HepG2 (cell line): ENCODE data around the gene PLD4. TPM values are rescaled to one million over a fixed set of nuclear protein-coding genes. Genes with fewer than 3 reads are reported as not detected.

Experiments used
- ATAC-seq: fragments of 200-7000 bp; cut with Tn5 transposase; 3 replicates; pipeline ENCODE4 v1.9.1; 2020; ENCODE audit warnings: mild to moderate bottlenecking, moderate library complexity
- BruUV-seq: library from RNA; stranded (reverse); fragments of 400-500 nt; replicated peaks from 2 replicates; lab custom pipeline; 2021; lab: Mats Ljungman, UMichigan
- CTCF ChIA-PET: fragments of 300-600 bp; formaldehyde crosslinking; extraction: SDS; loops from one replicate; lab custom pipeline; 2021; ENCODE audit warnings: low total read pairs, inconsistent platforms, low intra/inter-chr PET ratio; lab: Yijun Ruan, JAX
- POLR2A ChIA-PET: fragments of 350-600 bp; sonication (Branson Sonifier 250); formaldehyde crosslinking; loops from one replicate; lab custom pipeline; 2020; ENCODE audit warnings: antibody characterized with exemption, inconsistent platforms; lab: Yijun Ruan, JAX
- DNase-seq: peaks from one replicate; pipeline ENCODE4 v3.0.0-alpha.2; 2015; ENCODE audit warnings: low spot score
- FAIRE-seq: peaks from 3 replicates; lab custom pipeline; 2011; peaks lifted over from hg19 to GRCh38; lab: Jason Lieb, UNC
- H2AFZ ChIP-seq: one replicate; pipeline ENCODE4 v1.6.1; 2011; ENCODE audit warnings: low read length, inconsistent platforms
- H3K27ac ChIP-seq: fragments of 300-600 bp; 3 replicates; pipeline ENCODE4 v1.8.0; 2011; ENCODE audit warnings: mixed run types, mild to moderate bottlenecking, mixed read lengths, low read length, inconsistent platforms; ENCODE audit not compliant: insufficient read depth; ENCODE audit errors: extremely low read length
- H3K27me3 ChIP-seq, 2 experiments: fragments of 200-600 bp in 1 of 2; 2 replicates in 1 of 2; 3 replicates in 1 of 2; pipeline versions ENCODE4 v1.6.0 to v1.8.0; 2011; ENCODE audit warnings: low read length in 2 of 2, mild to moderate bottlenecking in 2 of 2, moderate library complexity in 2 of 2, inconsistent platforms in 1 of 2; ENCODE audit not compliant: insufficient read depth in 2 of 2, control insufficient read depth in 1 of 2
- H3K36me3 ChIP-seq, 2 experiments: fragments of 200-600 bp in 1 of 2; replicated peaks in 1 of 2; 2 replicates in 1 of 2; 3 replicates in 1 of 2; pipeline versions ENCODE4 v1.5.1 to v1.8.0; 2011; ENCODE audit warnings: low read length in 2 of 2, inconsistent platforms in 1 of 2; ENCODE audit not compliant: insufficient read depth in 2 of 2, control insufficient read depth in 1 of 2
- H3K4me1 ChIP-seq: 2 replicates; pipeline ENCODE4 v1.5.1; 2012; ENCODE audit warnings: low read length, inconsistent platforms; ENCODE audit not compliant: insufficient read depth
- H3K4me2 ChIP-seq: 2 replicates; pipeline ENCODE4 v1.6.0; 2011; ENCODE audit warnings: low read depth, low read length, inconsistent platforms
- H3K4me3 ChIP-seq, 3 experiments: fragments of 200-600 bp in 1 of 3; sonication (generic), shearing (Covaris generic) in 1 of 3; replicated peaks in 1 of 3; 2 replicates each; pipeline ENCODE4 v1.5.1; 2011 to 2016; ENCODE audit warnings: low read length in 3 of 3, inconsistent platforms in 2 of 3, low read depth in 2 of 3, mild to moderate bottlenecking in 2 of 3, control low read depth in 1 of 3, mixed read lengths in 1 of 3; ENCODE audit not compliant: insufficient read depth in 1 of 3
- H3K79me2 ChIP-seq: one replicate; pipeline ENCODE4 v1.6.1; 2011; ENCODE audit warnings: low read length, inconsistent platforms; ENCODE audit not compliant: insufficient read depth
- H3K9ac ChIP-seq: 2 replicates; pipeline ENCODE4 v1.6.0; 2011; ENCODE audit warnings: mild to moderate bottlenecking, low read depth, low read length, inconsistent platforms; ENCODE audit not compliant: insufficient read depth
- H3K9me3 ChIP-seq: 2 replicates; pipeline ENCODE4 v1.5.1; 2012; ENCODE audit warnings: mild to moderate bottlenecking, low read length
- H4K20me1 ChIP-seq: 2 replicates; pipeline ENCODE4 v1.6.0; 2011; ENCODE audit warnings: inconsistent platforms, mild to moderate bottlenecking, low read length, moderate library complexity; ENCODE audit not compliant: insufficient read depth
- ETV6 ChIP-seq: sonication (generic); formaldehyde crosslinking; conservative IDR thresholded peaks from 2 replicates; pipeline ENCODE4 v1.4.0; 2020; ENCODE audit warnings: missing genetic modification reagents
- FOXM1 ChIP-seq: sonication (generic); formaldehyde crosslinking; IDR thresholded peaks from 2 replicates; pipeline ENCODE4 v1.5.0; 2020; ENCODE audit warnings: missing genetic modification reagents
- IRF1 ChIP-seq: sonication (generic); formaldehyde crosslinking; IDR thresholded peaks from 2 replicates; pipeline ENCODE4 v1.4.0; 2020; ENCODE audit warnings: low read depth, mild to moderate bottlenecking, missing genetic modification reagents
- ISX ChIP-seq: sonication (generic); formaldehyde crosslinking; conservative IDR thresholded peaks from 2 replicates; pipeline ENCODE4 v1.5.0; 2020; ENCODE audit warnings: missing genetic modification reagents
- KLF6 ChIP-seq: IDR thresholded peaks from 2 replicates; pipeline ENCODE4 v1.8.0; 2016; ENCODE audit warnings: missing biosample characterization, missing genetic modification reagents
- NFIB ChIP-seq: sonication (generic); formaldehyde crosslinking; IDR thresholded peaks from 2 replicates; pipeline ENCODE4 v1.9.0; 2021; ENCODE audit warnings: missing genetic modification reagents, mild to moderate bottlenecking, borderline replicate concordance
- NPAS2 ChIP-seq: sonication (generic); formaldehyde crosslinking; IDR thresholded peaks from 2 replicates; pipeline ENCODE4 v1.8.0; 2022; ENCODE audit warnings: mild to moderate bottlenecking, missing genetic modification reagents, borderline replicate concordance
- SNRNP70 ChIP-seq: fragments of 200-400 bp; formaldehyde crosslinking; IDR thresholded peaks from 2 replicates; pipeline ENCODE4 v1.6.1; 2017; ENCODE audit warnings: mild to moderate bottlenecking, low read depth, low read length, moderate library complexity
- SUZ12 ChIP-seq: fragments of 150-350 bp; IDR thresholded peaks from 2 replicates; pipeline ENCODE4 v1.6.1; 2014; ENCODE audit warnings: low read depth, low read length
- TBP ChIP-seq: sonication (generic); formaldehyde crosslinking; IDR thresholded peaks from 2 replicates; pipeline ENCODE4 v1.5.0; 2020; ENCODE audit warnings: missing genetic modification reagents
- ZBTB34 ChIP-seq: sonication (generic); formaldehyde crosslinking; IDR thresholded peaks from 2 replicates; pipeline ENCODE4 v1.8.0; 2022; ENCODE audit warnings: mild to moderate bottlenecking, missing genetic modification reagents
- ZMYM3 ChIP-seq: sonication (generic); formaldehyde crosslinking; IDR thresholded peaks from 2 replicates; pipeline ENCODE4 v1.5.1; 2020; ENCODE audit warnings: mild to moderate bottlenecking, missing genetic modification reagents
- ZNF20 ChIP-seq: sonication (generic); formaldehyde crosslinking; IDR thresholded peaks from 2 replicates; pipeline ENCODE4 v1.4.0; 2020; ENCODE audit warnings: mild to moderate bottlenecking, moderate library complexity, missing genetic modification reagents
- ZNF335 ChIP-seq: sonication (generic); formaldehyde crosslinking; IDR thresholded peaks from 2 replicates; pipeline ENCODE4 v1.4.0; 2020; ENCODE audit warnings: missing genetic modification reagents
- ZNF609 ChIP-seq: sonication (generic); formaldehyde crosslinking; IDR thresholded peaks from 2 replicates; pipeline ENCODE4 v1.4.0; 2020; ENCODE audit warnings: mild to moderate bottlenecking, missing genetic modification reagents, borderline replicate concordance
- ZNF780A ChIP-seq: sonication (generic); formaldehyde crosslinking; IDR thresholded peaks from 2 replicates; pipeline ENCODE4 v1.8.0; 2022; ENCODE audit warnings: mild to moderate bottlenecking, missing genetic modification reagents, moderate library complexity
- WGBS: methylation state at CpG from one replicate; pipeline ENCODE4 v1.1.6; 2017; ENCODE audit warnings: low lambda C conversion rate; 5-methylcytosine and 5-hydroxymethylcytosine counted together
- in situ Hi-C: cut with HindIII; loops from 2 replicates; pipeline ENCODE4 v1.10.0; 2017; ENCODE audit warnings: low pct_unique_long_range_greater_than_20kb; ENCODE audit not compliant: extremely low pct_ligation_motif_present
- intact Hi-C: fragments of 100-400 bp; cut with micrococcal nuclease; formaldehyde crosslinking; loops from one replicate; pipeline ENCODE4 v1.10.0; 2022; ENCODE audit not compliant: unreplicated experiment
- polyA plus RNA-seq, 8 experiments: library from polyadenylated mRNA; depleted of rRNA in 3 of 8; stranded (reverse) in 7 of 8; unstranded in 1 of 8; fragments of >200 nt; fragmentation: Illumina TruSeq in 4 of 8; extraction: Trizol in 4 of 8; gene quantifications; 2 replicates each; pipeline versions ENCODE4 v1.2.1 to v1.2.3, GENCODE V29; 2011 to 2016; ENCODE audit warnings: low read depth in 4 of 8, missing spikeins in 1 of 8, mixed read lengths in 1 of 8; ENCODE audit not compliant: insufficient read depth in 1 of 8
- total RNA-seq, 5 experiments: library from RNA; depleted of rRNA; stranded (reverse); fragments of >200 nt; fragmentation: Illumina TruSeq; extraction: Trizol; gene quantifications; 2 replicates each; pipeline ENCODE4 v1.2.3, GENCODE V29; 2016; ENCODE audit warnings: low read depth in 1 of 5

Gene PLD4
- total and polyA plus RNA-seq, 2 of the 13 experiments (the other 11 are each of a cell fraction or from before 2014, with no cell fraction given), result not detected

GRCh38 chr14:104970231-104971068 is 45.8 kb downstream of the PLD4 start (continued):
- TF ChIP-seq IRF1 (CRISPR knock-in tag) (no peak), SNRNP70 (no peak), TBP (no peak), ZNF335 (CRISPR knock-in tag) (no peak), KLF6 (CRISPR knock-in tag) (no peak), ZMYM3 (CRISPR knock-in tag) (no peak), ZNF20 (no peak), ISX (no peak), NFIB (no peak), ZNF780A (no peak), SUZ12 (no peak)

- no peaks in the 10 kb centered on the region for H3K79me2 ChIP-seq
- no peak overlapping the region for H3K4me3 ChIP-seq
- intact Hi-C loops (no loop called here), in situ Hi-C loops (loop anchor here (5.0 kb wide), 1 partner anchor 76 kb away; no protein-coding TSS in a partner anchor)
- no TSS peak for BruUV-seq
- H4K20me1 ChIP-seq, result no peaks in the 10 kb centered on the region
- FAIRE-seq (no peak), ATAC-seq (no peak), DNase-seq (no peak)
- peaks cover 36% of the 10 kb centered on the region for H3K4me1 ChIP-seq
- no peaks in the 10 kb centered on the region for H3K36me3 ChIP-seq
- no peak overlapping the region for H2AFZ ChIP-seq
- 29% methylated on average over 11 of the region's 12 CpGs for WGBS
- H3K9ac ChIP-seq, result no peak overlapping the region
- no peak overlapping the region for H3K27ac ChIP-seq
- H3K27me3 ChIP-seq, result peaks cover 16 to 91% of the 10 kb centered on the region in 2 experiments
- ChIA-PET POLR2A (no interaction called here), CTCF (interaction anchor here (1.9 kb wide), 1 partner anchor 74 kb away, joined by 6 read pairs; no protein-coding TSS in a partner anchor)
- H3K4me2 ChIP-seq, result no peak overlapping the region
- no peaks in the 10 kb centered on the region for H3K9me3 ChIP-seq
- no peak for TF ChIP-seq ETV6 (CRISPR knock-in tag)
- TF ChIP-seq NPAS2, result no peak
- TF ChIP-seq ZNF609 (CRISPR knock-in tag), result no peak
- TF ChIP-seq FOXM1, result no peak
- TF ChIP-seq ZBTB34, result no peak
Measured at GRCh38 chr14:104971447-104972240, 47.0 kb downstream of the PLD4 start.
